SK-N-SH treated with all-trans-retinoic acid at 6 μM for 48 hours (cell line): ENCODE results near the gene BPTF.

ENCODE experiments used
- BACH2 ChIP-seq: fragments of 250-450 bp; sonication (Bioruptor Pico); IDR thresholded peaks from 2 replicates; pipeline ENCODE4 v1.9.0; 2021; ENCODE audit warnings: mild to moderate bottlenecking, borderline replicate concordance
- CREB5 ChIP-seq: fragments of 250-450 bp; sonication (Bioruptor Pico); IDR thresholded peaks from 2 replicates; pipeline ENCODE4 v1.5.1; 2020; ENCODE audit warnings: low read depth, mild to moderate bottlenecking, moderate library complexity
- CSDC2 ChIP-seq: fragments of 250-450 bp; sonication (Bioruptor Pico); IDR thresholded peaks from 2 replicates; pipeline ENCODE4 v1.5.0; 2020; ENCODE audit warnings: mild to moderate bottlenecking, moderate library complexity
- PATZ1 ChIP-seq: fragments of 250-450 bp; sonication (Bioruptor Pico); IDR thresholded peaks from 2 replicates; pipeline ENCODE4 v1.8.0; 2020; ENCODE audit warnings: mild to moderate bottlenecking, moderate library complexity, borderline replicate concordance
- RARB ChIP-seq: fragments of 250-450 bp; sonication (Bioruptor Pico); IDR thresholded peaks from 2 replicates; pipeline ENCODE4 v1.8.0; 2021; ENCODE audit warnings: mild to moderate bottlenecking, moderate library complexity
- ZFP30 ChIP-seq: fragments of 450-650 bp; formaldehyde crosslinking; IDR thresholded peaks from 2 replicates; pipeline ENCODE4 v1.5.0; 2022; ENCODE audit warnings: mild to moderate bottlenecking, moderate library complexity
- ZNF565 ChIP-seq: fragments of 450-650 bp; formaldehyde crosslinking; conservative IDR thresholded peaks from 2 replicates; pipeline ENCODE4 v1.5.0; 2020; ENCODE audit warnings: low read depth, mild to moderate bottlenecking, moderate library complexity

GRCh38 chr17:67850991-67851631, 25.8 kb downstream of the BPTF start:
- no peak for TF ChIP-seq PATZ1 (CRISPR knock-in tag)
- TF ChIP-seq RARB (CRISPR knock-in tag): no peak
- no peak for TF ChIP-seq ZFP30 (CRISPR knock-in tag)
- TF ChIP-seq CSDC2 (CRISPR knock-in tag): no peak
- TF ChIP-seq ZNF565: no peak
- TF ChIP-seq CREB5: no peak
- TF ChIP-seq BACH2 (CRISPR knock-in tag): no peak
